ENCODE measurements around the gene SGSH.

- no peak for TF ChIP-seq CTCF (IDR thresholded peaks at IDR 0.05)
- TF ChIP-seq POLR2A (IDR thresholded peaks at IDR 0.05) = no peak
Measured at GRCh38 chr17:80202197-80202596, 17.9 kb downstream of the SGSH start.

Measured in testis (tissue), 2 donors.